Neuronal stem cell (in vitro differentiated cells): ENCODE results near the gene UMODL1.

Experiments used
- DNase-seq: peaks from one replicate; pipeline ENCODE4 v3.0.0-alpha.2; 2013; ENCODE audit warnings: low spot score
- H2AFZ ChIP-seq: one replicate; pipeline ENCODE4 v1.6.1; 2013; ENCODE audit warnings: mild to moderate bottlenecking, low read length, inconsistent platforms
- H2AK5ac ChIP-seq: 2 replicates; pipeline ENCODE4 v1.6.1; 2013; ENCODE audit warnings: low read depth, mild to moderate bottlenecking, inconsistent platforms, low read length, moderate library complexity, mixed read lengths
- H2BK120ac ChIP-seq: 2 replicates; pipeline ENCODE4 v1.6.1; 2013; ENCODE audit warnings: low read depth, mild to moderate bottlenecking, inconsistent platforms, low read length, moderate library complexity, mixed read lengths
- H2BK12ac ChIP-seq: one replicate; pipeline ENCODE4 v1.6.1; 2013; ENCODE audit warnings: low read length, inconsistent platforms
- H2BK15ac ChIP-seq: 2 replicates; pipeline ENCODE4 v1.6.1; 2013; ENCODE audit warnings: mild to moderate bottlenecking, low read length, inconsistent platforms, mixed read lengths
- H2BK5ac ChIP-seq: one replicate; pipeline ENCODE4 v1.6.1; 2013; ENCODE audit warnings: inconsistent platforms, mild to moderate bottlenecking, low read length, moderate library complexity
- H3K14ac ChIP-seq: one replicate; pipeline ENCODE4 v1.6.1; 2013; ENCODE audit warnings: low read length, inconsistent platforms
- H3K18ac ChIP-seq: 2 replicates; pipeline ENCODE4 v1.6.1; 2013; ENCODE audit warnings: low read length, inconsistent platforms
- H3K23ac ChIP-seq: 2 replicates; pipeline ENCODE4 v1.6.1; 2013; ENCODE audit warnings: low read depth, mild to moderate bottlenecking, mixed read lengths, low read length, inconsistent platforms; ENCODE audit not compliant: poor library complexity
- H3K27ac ChIP-seq: replicated peaks from 3 replicates; pipeline ENCODE4 v1.5.1; 2013; ENCODE audit warnings: low read length, inconsistent platforms
- H3K27me3 ChIP-seq, 3 experiments: 2 replicates each; pipeline ENCODE4 v1.6.1; 2013; ENCODE audit warnings: low read length in 3 of 3, mild to moderate bottlenecking in 2 of 3, inconsistent platforms in 1 of 3, low read depth in 1 of 3, mixed read lengths in 1 of 3, moderate library complexity in 1 of 3; ENCODE audit not compliant: control insufficient read depth in 3 of 3, insufficient read depth in 3 of 3
- H3K36me3 ChIP-seq, 2 donors: replicated peaks in 1 of 2; 2 replicates each; pipeline ENCODE4 v1.6.1; 2013; ENCODE audit warnings: low read length in 2 of 2; ENCODE audit not compliant: control insufficient read depth in 2 of 2, insufficient read depth in 2 of 2
- H3K4ac ChIP-seq: 2 replicates; pipeline ENCODE4 v1.6.1; 2013; ENCODE audit warnings: inconsistent platforms, mild to moderate bottlenecking, low read length, moderate library complexity
- H3K4me1 ChIP-seq, 2 donors: 1 replicate in 1 of 2; 2 replicates in 1 of 2; pipeline ENCODE4 v1.6.1; 2013; ENCODE audit warnings: low read length in 2 of 2, low read depth in 1 of 2; ENCODE audit not compliant: control insufficient read depth in 2 of 2, insufficient read depth in 1 of 2
- H3K4me2 ChIP-seq: one replicate; pipeline ENCODE4 v1.6.1; 2013; ENCODE audit warnings: mild to moderate bottlenecking, low read length, inconsistent platforms; ENCODE audit not compliant: insufficient read depth, poor library complexity, severe bottlenecking
- H3K4me3 ChIP-seq, 2 donors: 2 replicates each; pipeline ENCODE4 v1.5.1; 2013; ENCODE audit warnings: low read length in 2 of 2, mild to moderate bottlenecking in 2 of 2, inconsistent platforms in 1 of 2, moderate library complexity in 1 of 2
- H3K79me1 ChIP-seq: one replicate; pipeline ENCODE4 v1.6.1; 2013; ENCODE audit warnings: low read depth, mild to moderate bottlenecking, inconsistent platforms, low read length, moderate library complexity
- H3K9ac ChIP-seq: one replicate; pipeline ENCODE4 v1.6.1; 2013; ENCODE audit warnings: mild to moderate bottlenecking, low read depth, low read length, inconsistent platforms; ENCODE audit not compliant: poor library complexity
- H3K9me3 ChIP-seq, 2 donors: replicated peaks in 1 of 2; 2 replicates each; pipeline versions ENCODE3 to v1.6.1; 2013; ENCODE audit warnings: low read length in 2 of 2, mild to moderate bottlenecking in 2 of 2, inconsistent platforms in 1 of 2, low read depth in 1 of 2, mixed read lengths in 1 of 2, moderate library complexity in 1 of 2; ENCODE audit not compliant: control insufficient read depth in 2 of 2, insufficient read depth in 1 of 2
- H4K8ac ChIP-seq: one replicate; pipeline ENCODE4 v1.6.1; 2013; ENCODE audit warnings: low read depth, mild to moderate bottlenecking, inconsistent platforms, low read length, moderate library complexity
- H4K91ac ChIP-seq: one replicate; pipeline ENCODE4 v1.6.1; 2013; ENCODE audit warnings: low read length, low read depth, mild to moderate bottlenecking, inconsistent platforms; ENCODE audit not compliant: poor library complexity
- WGBS, 2 donors: extraction: QIAGEN DNeasy Blood & Tissue Kit; methylation state at CpG; one replicate each; pipeline ENCODE4 v1.1.7; 2013; ENCODE audit warnings: missing lambda C conversion rate in 2 of 2, mixed read lengths in 1 of 2; ENCODE audit not compliant: insufficient read length in 2 of 2, insufficient replicate concordance in 1 of 2; ENCODE audit errors: extremely low coverage in 2 of 2; 5-methylcytosine and 5-hydroxymethylcytosine counted together

Gene UMODL1

GRCh38 chr21:42151148-42151947 is 80.2 kb downstream of the UMODL1 start:
- Histone ChIP-seq H3K23ac (no peak overlapping the region), H2BK120ac (no peak overlapping the region), H2BK5ac (peak overlapping the region; percentile 56), H3K4ac (no peak overlapping the region), H2AK5ac (peak overlapping the region; percentile 20), H3K79me1 (no peaks in the 10 kb centered on the region), H3K4me2 (no peak overlapping the region), H3K14ac (no peak overlapping the region), H3K27me3 (peaks cover 0 to 14% (median 0%) of the 10 kb centered on the region in 3 experiments), H3K27ac (no peak overlapping the region), H3K4me3 (no peak overlapping the region), H3K9me3 (no peaks in the 10 kb centered on the region), H4K8ac (no peak overlapping the region), H3K9ac (no peak overlapping the region), H2AFZ (no peak overlapping the region), H3K36me3 (no peaks in the 10 kb centered on the region), H2BK15ac (no peak overlapping the region), H4K91ac (no peak overlapping the region), H3K18ac (peak overlapping the region; percentile 69), H3K4me1 (peaks cover 0 to 2% of the 10 kb centered on the region in 2 donors), H2BK12ac (no peak overlapping the region)
- no peak for DNase-seq
- no CpG with 5 or more reads among the region's 12 CpGs for WGBS, 2 donors

DNA sequence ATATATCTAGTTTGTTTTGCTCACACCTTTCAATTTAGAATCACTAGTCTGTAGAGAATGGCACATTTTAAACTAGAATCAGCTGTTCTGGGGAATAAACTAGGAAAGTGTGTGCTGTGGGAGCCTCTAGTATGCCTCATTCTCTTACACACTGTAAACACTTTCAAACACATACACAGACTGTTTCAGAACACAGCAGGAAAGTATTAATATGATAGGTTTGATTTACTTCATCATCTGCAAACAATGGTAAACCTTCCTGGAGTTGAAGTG is 80.8 kb downstream of the UMODL1 start:
- Histone ChIP-seq H3K4me3 (no peak overlapping the region), H3K18ac (no peak overlapping the region), H2BK5ac (no peak overlapping the region), H3K4me2 (no peak overlapping the region), H4K8ac (no peak overlapping the region), H3K79me1 (no peaks in the 10 kb centered on the region), H3K9me3 (no peaks in the 10 kb centered on the region), H2AFZ (no peak overlapping the region), H2BK12ac (no peak overlapping the region), H3K27me3 (peaks cover 0 to 14% (median 0%) of the 10 kb centered on the region in 3 experiments), H3K36me3 (no peaks in the 10 kb centered on the region), H2BK15ac (no peak overlapping the region), H3K9ac (no peak overlapping the region), H4K91ac (no peak overlapping the region), H3K14ac (no peak overlapping the region), H3K27ac (no peak overlapping the region), H3K23ac (no peak overlapping the region), H3K4ac (no peak overlapping the region), H2AK5ac (no peak overlapping the region), H3K4me1 (peaks cover 0 to 2% of the 10 kb centered on the region in 2 donors), H2BK120ac (no peak overlapping the region)
- DNase-seq: no peak

DNA sequence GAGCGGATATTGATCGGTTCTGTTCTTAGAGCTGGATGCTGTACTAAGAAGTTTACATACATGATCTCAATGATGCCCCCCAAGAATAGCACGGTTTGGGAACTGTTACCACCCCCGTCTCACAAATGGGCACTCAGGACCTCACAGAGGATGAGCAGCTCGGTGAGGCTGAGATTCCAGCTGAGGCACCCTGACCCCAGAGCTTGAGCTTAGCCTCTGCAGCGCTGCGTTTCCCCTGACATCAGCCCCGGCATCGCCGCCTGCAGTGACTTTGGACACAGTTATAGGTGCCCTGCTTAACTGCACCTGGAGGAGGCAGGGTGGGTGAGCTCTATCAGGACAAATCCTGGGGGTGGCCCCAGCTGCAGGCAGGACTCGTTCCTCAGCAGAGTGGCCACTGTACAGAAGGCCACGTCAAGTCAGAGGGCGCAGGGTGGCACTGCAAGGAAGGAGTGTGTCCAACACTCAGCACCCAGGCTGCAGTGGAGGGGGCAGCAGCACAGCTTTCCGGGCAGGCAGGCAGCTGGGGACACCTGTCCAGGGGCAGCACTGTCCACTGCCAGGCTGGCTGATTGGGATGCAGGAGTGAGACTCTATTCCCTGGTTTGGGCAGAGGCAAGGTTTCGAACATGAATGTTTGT is 82.0 kb downstream of the UMODL1 start:
- Histone ChIP-seq H3K9ac (peak overlapping the region; percentile 50), H2AFZ (no peak overlapping the region), H3K9me3 (no peaks in the 10 kb centered on the region), H3K4me3 (no peak overlapping the region), H2BK5ac (no peak overlapping the region), H3K4me2 (no peak overlapping the region), H3K18ac (peak overlapping the region; percentile 74), H3K27me3 (peaks cover 0 to 10% (median 0%) of the 10 kb centered on the region in 3 experiments), H3K14ac (peak overlapping the region; percentile 60), H4K8ac (no peak overlapping the region), H3K79me1 (no peaks in the 10 kb centered on the region), H3K4ac (no peak overlapping the region), H3K23ac (peak overlapping the region; percentile 65), H2AK5ac (no peak overlapping the region), H3K4me1 (peaks cover 0 to 2% of the 10 kb centered on the region in 2 donors), H2BK15ac (no peak overlapping the region), H2BK120ac (no peak overlapping the region), H3K36me3 (no peaks in the 10 kb centered on the region), H4K91ac (no peak overlapping the region), H3K27ac (no peak overlapping the region), H2BK12ac (peak overlapping the region; percentile 16)
- DNase-seq: no peak
- no CpG with 5 or more reads among the region's 15 CpGs for WGBS, 2 donors

- no peak overlapping the region for H4K8ac ChIP-seq
- H3K4me2 ChIP-seq: no peak overlapping the region
- H2BK15ac ChIP-seq: no peak overlapping the region
- H4K91ac ChIP-seq: no peak overlapping the region
- WGBS, 2 donors: no CpG with 5 or more reads among the region's 13 CpGs
- no peak overlapping the region for H3K18ac ChIP-seq
- peaks cover 0 to 2% of the 10 kb centered on the region in 2 donors for H3K4me1 ChIP-seq
- peak overlapping the region; percentile 69 for H2BK12ac ChIP-seq
- no peak for DNase-seq
- no peak overlapping the region for H3K4ac ChIP-seq
- H3K79me1 ChIP-seq: no peaks in the 10 kb centered on the region
- H3K4me3 ChIP-seq: no peak overlapping the region
- no peaks in the 10 kb centered on the region for H3K36me3 ChIP-seq
- no peak overlapping the region for H3K9ac ChIP-seq
- peaks cover 0 to 10% (median 0%) of the 10 kb centered on the region in 3 experiments for H3K27me3 ChIP-seq
- H2AFZ ChIP-seq: no peak overlapping the region
- peak overlapping the region; percentile 78 for H3K14ac ChIP-seq
- no peak overlapping the region for H2AK5ac ChIP-seq
- H3K9me3 ChIP-seq: no peaks in the 10 kb centered on the region
- H2BK5ac ChIP-seq: no peak overlapping the region
- no peak overlapping the region for H3K27ac ChIP-seq
- no peak overlapping the region for H3K23ac ChIP-seq
- H2BK120ac ChIP-seq: no peak overlapping the region
Observed at GRCh38 chr21:42153746-42154145, 82.6 kb downstream of the UMODL1 start.
